GM19468 (cell line): Measurements from ENCODE around the gene PHPT1.
"Not testable (repeated sequence)": the region's sequence is repeated elsewhere in the genome, so short reads cannot be mapped to it uniquely, and the experiment has no call there.

ENCODE experiments used
- ATAC-seq: cut with Tn5 transposase; IDR thresholded peaks from one replicate; pipeline ENCODE4 v1.9.1; 2021; ENCODE audit warnings: mild to moderate bottlenecking, moderate library complexity, moderate number of reproducible peaks; ENCODE audit not compliant: unreplicated experiment; ENCODE audit errors: extremely low read depth

Gene PHPT1

DNA sequence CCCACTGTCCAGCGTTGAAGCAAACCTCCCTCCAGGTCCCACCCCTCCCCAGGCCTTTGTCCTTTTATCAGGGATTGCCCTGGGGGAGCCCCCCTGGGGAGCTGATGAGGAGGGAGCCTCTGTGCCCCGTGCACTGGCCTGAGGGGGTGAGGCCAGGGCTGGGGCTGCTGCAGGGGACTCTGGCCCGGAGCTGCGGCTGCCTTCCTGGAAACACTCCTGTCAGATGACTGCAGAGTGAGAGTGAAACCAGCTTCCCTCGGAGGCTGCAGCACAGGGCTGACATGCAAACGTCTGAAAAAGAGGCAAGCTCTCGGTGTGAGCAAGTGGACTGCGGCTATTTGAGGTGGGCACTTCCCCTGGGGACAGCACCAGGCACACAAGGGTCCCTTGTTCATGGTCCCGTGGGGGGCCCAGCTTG is 32.5 kb downstream of the PHPT1 start:
- ATAC-seq: no peak

- no peak for ATAC-seq
Measured at GRCh38 chr9:136882109-136882946, 33.1 kb downstream of the PHPT1 start.

GRCh38 chr9:136882947-136883283 is 33.7 kb downstream of the PHPT1 start:
- ATAC-seq: not testable (repeated sequence)

DNA sequence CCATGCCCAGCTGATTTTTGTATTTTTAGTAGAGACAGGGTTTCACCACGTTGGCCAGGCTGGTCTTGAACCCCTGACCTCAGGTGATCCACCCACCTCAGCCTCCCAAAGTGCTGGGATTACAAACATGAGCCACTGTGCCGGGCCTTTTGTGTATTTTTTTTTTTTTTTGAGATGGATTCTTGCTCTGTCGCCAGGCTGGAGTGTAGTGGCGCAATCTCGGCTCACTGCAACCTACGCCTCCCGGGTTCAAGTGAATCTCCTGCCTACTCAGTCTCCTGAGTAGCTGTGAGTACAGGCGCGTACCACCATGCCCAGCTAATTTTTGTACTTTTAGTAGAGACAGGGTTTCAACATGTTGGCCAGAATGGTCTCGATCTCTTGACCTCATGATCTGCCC is 34.5 kb downstream of the PHPT1 start:
- ATAC-seq: not testable (repeated sequence)

GRCh38 chr9:136885950-136886578 is 36.9 kb downstream of the PHPT1 start, which contains the start of gene TRAF2:
TRAF2 (plus strand) TSS chr9:136886516; CDS start chr9:136898741, 12,225 bp downstream.
- peak; percentile 73 for ATAC-seq

GRCh38 chr9:136886610-136887597 is 37.7 kb downstream of the PHPT1 start:
- peak; percentile 3 for ATAC-seq

- no peak for ATAC-seq
Measured at GRCh38 chr9:136888454-136888853, 39.2 kb downstream of the PHPT1 start.

GRCh38 chr9:136889858-136890257 is 40.6 kb downstream of the PHPT1 start:
- no peak for ATAC-seq

DNA sequence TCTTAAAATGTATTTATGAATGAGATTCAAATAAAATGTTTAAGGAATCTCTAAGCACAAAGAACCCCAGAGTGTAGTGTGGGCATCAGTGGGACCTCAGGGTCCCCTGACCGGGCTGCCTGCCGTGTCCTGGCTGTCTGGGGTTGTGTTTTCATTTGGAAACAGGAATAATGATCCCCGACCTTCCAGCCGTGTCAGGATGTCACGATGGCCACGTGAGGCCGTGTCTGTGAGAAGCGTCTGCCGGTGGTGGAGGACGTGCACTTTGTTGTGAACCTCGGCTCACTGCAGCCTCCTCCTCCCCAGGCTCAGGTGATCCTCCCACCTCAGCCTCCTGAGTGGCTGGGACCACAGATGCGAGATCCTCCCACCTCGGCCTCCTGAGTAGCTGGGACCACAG is 41.5 kb downstream of the PHPT1 start:
- no peak for ATAC-seq

GRCh38 chr9:136896027-136896426 is 46.8 kb downstream of the PHPT1 start:
- ATAC-seq: no peak

DNA sequence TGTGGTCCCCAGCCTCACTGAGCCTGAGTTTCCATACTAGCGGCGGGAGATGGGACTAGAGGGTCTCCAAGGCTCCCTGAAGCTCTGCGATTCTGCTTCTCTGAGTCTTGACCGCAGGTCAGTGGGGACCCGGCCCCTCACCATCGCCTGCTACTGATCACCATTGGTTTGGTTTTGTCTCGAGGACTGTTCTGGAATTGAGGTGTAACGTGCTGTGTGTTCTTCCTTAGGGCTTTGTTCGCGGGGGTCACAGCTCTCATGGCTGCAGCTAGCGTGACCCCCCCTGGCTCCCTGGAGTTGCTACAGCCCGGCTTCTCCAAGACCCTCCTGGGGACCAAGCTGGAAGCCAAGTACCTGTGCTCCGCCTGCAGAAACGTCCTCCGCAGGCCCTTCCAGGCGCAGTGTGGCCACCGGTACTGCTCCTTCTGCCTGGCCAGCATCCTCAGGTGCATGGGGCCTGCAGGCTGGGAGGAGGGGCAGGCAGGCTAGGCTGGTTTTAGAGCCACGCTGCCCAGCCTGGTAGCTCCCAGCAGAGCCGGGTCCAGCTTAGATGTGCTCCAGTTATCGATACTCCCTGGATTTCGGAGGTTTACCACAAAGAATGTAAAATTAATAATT is 49.4 kb downstream of the PHPT1 start:
- ATAC-seq: no peak

GRCh38 chr9:136899196-136899595 is 50.0 kb downstream of the PHPT1 start:
- no peak for ATAC-seq

- ATAC-seq: no peak
Measured at GRCh38 chr9:136900556-136900955, 51.3 kb downstream of the PHPT1 start.
